Right atrium auricular region (tissue), 2 donors: ENCODE results near the gene KLF9. TPM values are rescaled to one million over a fixed set of nuclear protein-coding genes. Genes with fewer than 3 reads are reported as not detected.
"Not testable (repeated sequence)": the region's sequence is repeated elsewhere in the genome, so short reads cannot be mapped to it uniquely, and the experiment has no call there.

Experiments
- DNase-seq: peaks from one replicate; pipeline ENCODE4 v3.0.0-alpha.2; 2019; ENCODE audit warnings: low spot score
- H3K27ac ChIP-seq, 2 donors: fragments of 200-600 bp; sonication (generic); 1 replicate in 1 of 2; 2 replicates in 1 of 2; pipeline ENCODE4 v1.5.1; 2016 to 2019
- H3K27me3 ChIP-seq, 2 donors: fragments of 200-600 bp; sonication (generic); one replicate each; pipeline versions ENCODE4 v1.5.1 to v1.6.0; 2017 to 2019
- H3K36me3 ChIP-seq: fragments of 200-600 bp; sonication (generic); one replicate; pipeline ENCODE4 v1.5.1; 2016
- H3K4me1 ChIP-seq, 2 donors: fragments of 200-600 bp; sonication (generic); one replicate each; pipeline versions ENCODE4 v1.5.1 to v1.6.0; 2017 to 2019
- H3K4me3 ChIP-seq, 2 donors: fragments of 200-600 bp; sonication (generic); 1 replicate in 1 of 2; 2 replicates in 1 of 2; pipeline ENCODE4 v1.5.1; 2017 to 2019; ENCODE audit warnings: mild to moderate bottlenecking in 1 of 2, moderate library complexity in 1 of 2
- H3K9me3 ChIP-seq, 2 donors: fragments of 200-600 bp; sonication (generic); one replicate each; pipeline ENCODE4 v1.5.1; 2019
- CTCF ChIP-seq, 2 donors: fragments of 200-600 bp; sonication (generic); IDR thresholded peaks; one replicate each; pipeline ENCODE4 v1.5.1; 2019; ENCODE audit warnings: antibody characterized with exemption in 2 of 2
- total RNA-seq, 2 donors: library from RNA; depleted of rRNA; stranded (reverse); fragments of >200 nt; gene quantifications; one replicate each; pipeline ENCODE4 v1.1.0, GENCODE V29; 2016

Gene KLF9
- total RNA-seq, 2 donors from 2014 or later, result 74.1 to 76.7 TPM

- peaks cover 6% of the 10 kb centered on the region for H3K36me3 ChIP-seq
- peak; percentile 57 for DNase-seq
- peak overlapping the region; percentile 100 for H3K27ac ChIP-seq
- peaks cover 0 to 97% of the 10 kb centered on the region in 2 donors for H3K4me1 ChIP-seq
- no peak overlapping the region for H3K4me3 ChIP-seq
- TF ChIP-seq CTCF (IDR thresholded peaks at IDR 0.05), result no peak
- no peaks in the 10 kb centered on the region for H3K27me3 ChIP-seq
- no peaks in the 10 kb centered on the region for H3K9me3 ChIP-seq
Measured at GRCh38 chr9:70403166-70403565, 11.3 kb downstream of the KLF9 start.

- H3K36me3 ChIP-seq, result peaks cover 1% of the 10 kb centered on the region
- H3K4me3 ChIP-seq, result no peak overlapping the region
- H3K9me3 ChIP-seq, result no peaks in the 10 kb centered on the region
- H3K27ac ChIP-seq, result peak overlapping the region; percentile 100
- TF ChIP-seq CTCF (IDR thresholded peaks at IDR 0.05), result no peak
- DNase-seq, result no peak
- peaks cover 0 to 97% of the 10 kb centered on the region in 2 donors for H3K4me1 ChIP-seq
- H3K27me3 ChIP-seq, result no peaks in the 10 kb centered on the region
Measured at GRCh38 chr9:70402213-70402612, 12.2 kb downstream of the KLF9 start.

DNA sequence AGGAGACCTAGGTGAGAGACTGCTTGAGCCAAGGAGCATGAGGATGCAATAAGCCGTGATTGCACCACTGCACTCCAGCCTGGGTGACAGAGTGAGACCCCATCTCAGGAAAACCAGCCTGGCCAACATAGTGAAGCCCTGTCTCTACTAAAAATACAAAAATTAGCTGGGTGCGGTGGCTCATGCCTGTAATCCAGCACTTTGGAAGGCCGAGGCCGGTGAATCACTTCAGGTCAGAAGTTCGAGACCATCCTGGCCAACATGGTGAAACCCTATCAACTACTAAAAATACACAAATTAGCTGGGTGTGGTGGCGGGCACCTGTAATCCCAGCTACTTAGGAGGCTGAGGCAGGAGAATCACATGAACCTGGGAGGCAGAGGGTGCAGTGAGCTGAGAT lies 13.2 kb downstream of the KLF9 start:
- DNase-seq, H3K4me3 ChIP-seq, H3K9me3 ChIP-seq, H3K36me3 ChIP-seq, H3K27me3 ChIP-seq, H3K27ac ChIP-seq: not testable (repeated sequence)
- peaks cover 0 to 97% of the 10 kb centered on the region in 2 donors for H3K4me1 ChIP-seq

DNA sequence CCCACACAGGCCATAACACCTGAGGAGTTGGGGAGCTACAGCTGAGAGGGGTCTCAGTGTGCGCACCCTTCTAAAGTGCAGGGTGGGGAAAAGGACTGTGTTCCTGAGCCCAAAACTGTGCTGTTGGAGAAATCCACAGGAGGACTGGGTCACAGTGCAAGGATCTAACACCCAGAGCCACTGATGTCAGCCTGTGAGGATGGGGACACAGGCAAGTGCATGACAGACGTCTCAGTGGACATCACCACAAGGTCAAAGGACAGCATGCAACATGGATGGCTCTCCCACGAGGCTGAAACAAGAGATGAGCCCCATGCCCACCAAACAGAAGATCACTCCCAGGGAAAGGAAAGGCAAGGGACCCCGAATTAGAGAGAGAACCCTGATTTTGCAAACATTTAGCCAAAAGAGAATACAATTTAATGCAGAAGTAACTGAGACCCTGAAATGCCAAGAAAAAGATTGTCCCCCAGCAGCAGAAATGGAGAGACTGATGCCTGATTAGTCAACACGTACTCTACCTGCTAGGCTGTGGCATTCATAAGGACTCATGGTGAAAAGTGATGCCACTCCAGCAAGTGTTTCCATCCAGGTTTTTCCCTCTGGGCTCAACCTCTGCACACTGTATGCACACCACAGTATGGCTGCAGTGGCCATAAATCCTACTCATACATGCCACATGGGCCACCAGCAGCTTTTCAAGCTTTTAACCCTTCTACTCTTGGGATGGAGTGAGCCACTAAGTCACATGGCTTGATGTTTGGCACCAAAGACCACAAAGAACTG lies 14.2 kb downstream of the KLF9 start:
- H3K36me3 ChIP-seq, result no peaks in the 10 kb centered on the region
- H3K27ac ChIP-seq, result peak overlapping the region; percentile 65 to 73
- DNase-seq, result no peak
- no peaks in the 10 kb centered on the region for H3K27me3 ChIP-seq
- H3K4me3 ChIP-seq, result no peak overlapping the region
- no peak for TF ChIP-seq CTCF (IDR thresholded peaks at IDR 0.05)
- no peaks in the 10 kb centered on the region for H3K9me3 ChIP-seq
- H3K4me1 ChIP-seq, result peaks cover 0 to 97% of the 10 kb centered on the region in 2 donors

DNA sequence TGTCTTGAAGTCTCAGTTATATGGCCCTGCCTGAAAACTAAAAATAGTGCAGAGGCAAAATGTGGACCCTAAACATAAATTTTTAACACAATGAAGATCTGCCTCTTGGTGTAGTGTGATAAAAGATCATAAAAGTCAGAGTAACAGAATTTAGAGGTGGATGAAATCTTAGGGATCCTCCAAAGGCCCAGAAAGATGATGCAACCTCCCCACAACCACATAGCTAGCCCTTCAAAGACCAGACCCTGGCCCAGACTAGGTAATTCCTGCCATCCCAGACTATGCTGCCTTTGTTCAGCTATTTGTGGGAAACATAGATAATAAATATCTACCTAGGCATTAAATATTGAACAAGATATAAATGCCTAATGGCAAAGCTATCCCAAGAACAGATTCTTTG lies 15.3 kb downstream of the KLF9 start:
- Histone ChIP-seq H3K4me1 (peaks cover 0 to 95% of the 10 kb centered on the region in 2 donors), H3K9me3 (no peaks in the 10 kb centered on the region), H3K36me3 (no peaks in the 10 kb centered on the region), H3K27ac (peak overlapping the region; percentile 65 to 73), H3K4me3 (no peak overlapping the region), H3K27me3 (no peaks in the 10 kb centered on the region)
- no peak for DNase-seq
- TF ChIP-seq CTCF (IDR thresholded peaks at IDR 0.05), result no peak

DNA sequence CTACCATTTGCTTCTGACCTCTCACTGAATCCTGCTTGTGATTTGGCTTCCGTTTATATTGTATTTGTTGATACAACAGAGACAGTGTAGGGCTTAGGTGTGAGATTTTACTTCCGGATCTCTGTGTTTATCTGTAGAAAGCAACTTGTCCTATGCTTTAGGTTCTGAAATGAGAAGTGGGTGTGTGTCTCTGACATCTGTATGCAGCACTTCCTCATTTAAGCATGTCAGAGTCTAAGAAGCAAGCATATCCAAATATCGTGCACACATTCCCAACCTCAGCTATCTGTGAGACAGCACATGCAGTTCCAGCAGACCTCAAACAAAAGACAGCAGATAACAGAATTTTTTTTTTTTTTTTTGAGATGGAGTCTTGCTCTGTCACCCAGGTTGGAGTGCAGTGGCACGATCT lies 16.3 kb downstream of the KLF9 start:
- Histone ChIP-seq H3K27me3 (no peaks in the 10 kb centered on the region), H3K4me3 (no peak overlapping the region), H3K27ac (peak overlapping the region; percentile 65 to 73), H3K4me1 (peaks cover 0 to 95% of the 10 kb centered on the region in 2 donors), H3K36me3 (no peaks in the 10 kb centered on the region), H3K9me3 (no peaks in the 10 kb centered on the region)
- no peak for TF ChIP-seq CTCF (IDR thresholded peaks at IDR 0.05)
- DNase-seq, result no peak
